ENCODE measurements around the gene TTC17.
"Not testable (repeated sequence)": the region's sequence is repeated elsewhere in the genome, so short reads cannot be mapped to it uniquely, and the experiment has no call there.

Gene TTC17, protein sequence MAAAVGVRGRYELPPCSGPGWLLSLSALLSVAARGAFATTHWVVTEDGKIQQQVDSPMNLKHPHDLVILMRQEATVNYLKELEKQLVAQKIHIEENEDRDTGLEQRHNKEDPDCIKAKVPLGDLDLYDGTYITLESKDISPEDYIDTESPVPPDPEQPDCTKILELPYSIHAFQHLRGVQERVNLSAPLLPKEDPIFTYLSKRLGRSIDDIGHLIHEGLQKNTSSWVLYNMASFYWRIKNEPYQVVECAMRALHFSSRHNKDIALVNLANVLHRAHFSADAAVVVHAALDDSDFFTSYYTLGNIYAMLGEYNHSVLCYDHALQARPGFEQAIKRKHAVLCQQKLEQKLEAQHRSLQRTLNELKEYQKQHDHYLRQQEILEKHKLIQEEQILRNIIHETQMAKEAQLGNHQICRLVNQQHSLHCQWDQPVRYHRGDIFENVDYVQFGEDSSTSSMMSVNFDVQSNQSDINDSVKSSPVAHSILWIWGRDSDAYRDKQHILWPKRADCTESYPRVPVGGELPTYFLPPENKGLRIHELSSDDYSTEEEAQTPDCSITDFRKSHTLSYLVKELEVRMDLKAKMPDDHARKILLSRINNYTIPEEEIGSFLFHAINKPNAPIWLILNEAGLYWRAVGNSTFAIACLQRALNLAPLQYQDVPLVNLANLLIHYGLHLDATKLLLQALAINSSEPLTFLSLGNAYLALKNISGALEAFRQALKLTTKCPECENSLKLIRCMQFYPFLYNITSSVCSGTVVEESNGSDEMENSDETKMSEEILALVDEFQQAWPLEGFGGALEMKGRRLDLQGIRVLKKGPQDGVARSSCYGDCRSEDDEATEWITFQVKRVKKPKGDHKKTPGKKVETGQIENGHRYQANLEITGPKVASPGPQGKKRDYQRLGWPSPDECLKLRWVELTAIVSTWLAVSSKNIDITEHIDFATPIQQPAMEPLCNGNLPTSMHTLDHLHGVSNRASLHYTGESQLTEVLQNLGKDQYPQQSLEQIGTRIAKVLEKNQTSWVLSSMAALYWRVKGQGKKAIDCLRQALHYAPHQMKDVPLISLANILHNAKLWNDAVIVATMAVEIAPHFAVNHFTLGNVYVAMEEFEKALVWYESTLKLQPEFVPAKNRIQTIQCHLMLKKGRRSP

DNA sequence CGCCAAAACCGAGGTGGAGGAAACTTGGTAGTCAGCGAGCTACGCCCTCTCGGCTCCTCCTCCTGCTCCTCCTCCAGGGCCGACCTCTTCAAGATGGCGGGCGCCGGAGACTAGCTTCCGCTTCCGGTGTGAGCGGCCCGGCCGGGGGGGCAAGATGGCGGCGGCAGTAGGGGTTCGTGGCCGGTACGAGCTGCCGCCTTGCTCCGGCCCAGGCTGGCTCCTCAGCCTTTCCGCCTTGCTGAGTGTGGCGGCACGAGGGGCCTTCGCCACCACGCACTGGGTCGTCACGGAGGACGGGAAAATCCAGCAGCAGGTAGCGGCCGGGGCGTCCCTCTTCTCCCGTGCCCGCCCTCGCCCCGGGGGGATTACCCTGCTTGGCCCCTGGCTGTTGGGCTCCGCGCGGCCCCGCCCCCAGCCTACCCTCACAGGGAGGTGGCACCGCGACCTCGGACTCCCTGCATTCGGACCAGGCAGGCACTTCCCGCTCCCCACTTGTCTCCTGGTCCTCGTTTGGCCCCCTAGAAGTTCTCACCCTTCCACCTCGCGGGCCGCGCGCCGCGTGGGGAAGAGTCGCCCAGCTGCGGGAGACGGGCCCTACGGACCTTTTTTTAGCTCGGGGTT, at the start of gene TTC17:
Gene TTC17, plus strand, starts transcription at position 120 of the 621 bp plus-strand sequence. Its CDS starts 35 bp downstream, at position 155.
- DNase-seq (ENCODE audit: low read depth in 2 of 2), result peak; percentile 86 to 87

DNA sequence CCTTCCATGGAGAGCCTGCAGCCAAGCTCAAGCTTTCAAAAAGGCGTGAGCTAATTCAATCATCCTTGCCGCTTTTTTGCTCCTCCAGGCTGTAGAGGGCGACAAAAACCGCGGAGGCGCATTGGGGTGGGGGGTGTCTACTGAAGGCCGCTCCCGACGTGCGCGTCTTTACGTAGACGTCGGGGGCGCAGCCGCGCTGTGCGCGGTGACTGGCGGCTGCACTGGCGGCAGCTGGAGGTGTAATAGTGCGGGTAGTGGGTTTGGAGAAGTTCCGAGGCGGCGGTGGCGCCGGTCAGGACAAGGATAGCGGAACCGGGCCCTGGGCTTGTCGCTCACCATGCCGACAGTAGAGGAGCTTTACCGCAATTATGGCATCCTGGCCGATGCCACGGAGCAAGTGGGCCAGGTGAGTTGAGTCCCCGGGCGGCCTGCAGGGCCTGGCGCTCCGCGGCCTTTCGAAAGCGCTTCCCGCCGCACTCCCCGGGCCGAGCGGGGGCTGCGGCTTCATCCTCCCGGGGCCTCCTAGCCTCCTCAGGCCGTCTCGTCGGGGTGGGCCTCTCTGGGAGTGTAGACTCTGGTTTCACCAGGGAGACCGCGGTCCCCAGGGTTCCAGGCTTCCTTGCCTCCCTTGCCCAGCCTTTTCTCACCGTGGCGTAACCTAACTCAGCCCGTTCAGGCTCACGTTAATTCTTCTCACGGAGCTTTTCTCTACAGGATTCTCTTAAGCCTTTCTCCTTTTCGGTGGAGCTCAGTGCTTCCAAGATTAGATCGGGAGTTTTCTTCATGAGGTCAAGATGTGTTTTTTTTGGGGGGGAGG, 46.7 kb upstream of the TTC17 start, which contains the start of gene API5:
Gene API5, plus strand, starts transcription at position 206 of the 817 bp plus-strand sequence. Its CDS starts 132 bp downstream, at position 338.
- DNase-seq (ENCODE audit: low read depth in 2 of 2), result peak; percentile 87 to 89

DNA sequence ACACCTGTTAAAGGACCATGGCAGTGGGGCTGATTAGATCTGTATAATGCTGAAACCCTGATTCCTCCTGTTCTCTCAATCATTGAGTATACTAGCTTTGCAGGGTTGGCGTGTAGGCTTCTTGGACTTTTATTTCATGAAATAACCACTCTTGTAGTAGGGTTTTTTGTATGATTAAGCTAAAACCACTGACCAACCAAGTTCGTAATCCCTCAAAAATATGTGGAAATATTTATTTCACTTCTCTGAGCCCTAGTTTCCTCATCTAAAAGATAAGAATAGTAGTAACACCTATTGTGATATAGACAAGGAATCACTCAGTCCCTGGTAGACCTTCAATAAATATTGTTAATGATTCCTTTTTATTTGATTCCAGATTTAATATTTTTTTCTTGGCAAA, 42.8 kb upstream of the TTC17 start:
- DNase-seq (ENCODE audit: low read depth in 2 of 2), result no peak

DNA sequence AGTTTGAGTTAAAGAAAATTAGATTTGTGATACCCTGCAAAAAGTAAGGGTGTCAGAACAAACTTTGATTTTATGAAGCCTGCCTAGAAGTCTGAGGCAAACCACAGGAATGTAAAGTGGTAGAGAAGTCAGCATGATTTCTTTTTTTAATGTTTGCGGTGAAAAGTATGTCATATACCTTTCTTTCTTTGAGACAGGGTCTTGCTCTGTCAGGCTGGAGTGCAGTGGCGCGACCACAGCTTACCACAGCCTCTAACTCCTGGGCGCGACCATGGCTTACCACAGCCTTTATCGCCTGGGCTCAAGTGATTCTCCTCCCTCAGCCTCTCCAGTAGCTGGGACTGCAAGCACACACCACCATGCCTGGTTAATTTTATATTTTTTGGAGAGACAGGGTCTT, 42.3 kb upstream of the TTC17 start:
- DNase-seq (ENCODE audit: low read depth in 2 of 2), result no peak

DNA sequence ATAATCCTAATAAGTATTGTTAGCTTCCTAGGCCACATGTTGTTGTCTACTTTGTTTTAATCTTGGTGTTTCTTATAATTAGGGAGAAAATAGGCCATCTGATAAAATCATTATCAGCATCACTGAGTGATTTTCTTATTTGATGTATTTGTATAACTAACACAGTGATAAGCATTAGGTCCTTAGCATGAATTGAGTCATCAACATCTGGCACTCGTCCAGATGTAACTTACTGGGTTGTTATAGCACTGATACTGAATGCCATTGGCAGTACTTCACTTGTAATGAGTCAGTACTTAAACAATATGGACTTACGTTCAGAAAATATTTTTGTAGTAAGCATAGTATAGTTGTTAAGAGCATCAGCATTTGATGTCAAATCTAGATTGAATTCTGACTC, 30.7 kb upstream of the TTC17 start:
- no peak for DNase-seq (ENCODE audit: low read depth in 2 of 2)

DNA sequence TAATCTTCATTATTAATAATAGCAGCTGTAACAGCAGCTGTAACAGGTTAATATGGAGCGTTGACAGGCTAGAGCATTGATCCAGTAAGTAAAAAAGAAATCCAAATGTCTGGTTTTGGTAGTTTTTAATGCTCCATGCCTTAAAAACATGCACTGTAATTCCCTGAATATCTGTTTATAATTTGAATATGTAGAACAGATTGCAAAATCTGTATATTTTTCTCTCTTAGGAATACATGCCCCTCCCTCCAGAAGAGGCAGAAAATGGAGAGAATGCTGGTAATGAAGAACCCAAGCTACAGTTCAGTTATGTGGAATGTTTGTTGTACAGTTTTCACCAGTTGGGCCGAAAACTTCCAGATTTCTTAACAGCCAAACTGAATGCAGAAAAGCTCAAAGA, 30.2 kb upstream of the TTC17 start:
- DNase-seq (ENCODE audit: low read depth in 2 of 2), result no peak

DNA sequence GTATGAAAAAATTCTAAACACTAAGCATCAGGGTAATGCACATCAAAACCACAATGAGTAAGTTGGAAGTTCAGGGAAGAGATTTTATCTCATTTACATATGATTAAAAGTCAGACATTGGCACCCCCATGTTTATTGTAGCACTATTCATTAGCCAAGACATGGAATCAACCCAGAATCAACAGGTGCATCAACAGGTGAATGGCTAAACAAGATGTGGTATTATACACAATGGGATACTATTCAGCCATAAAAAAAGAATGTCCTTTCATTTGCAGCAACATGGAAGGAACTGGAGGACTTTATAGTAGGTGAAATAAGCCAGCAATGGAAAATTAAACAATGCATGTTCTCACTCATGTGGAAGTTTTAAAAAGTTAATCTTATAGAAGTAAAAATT, 17.6 kb upstream of the TTC17 start:
- DNase-seq (ENCODE audit: low read depth in 2 of 2), result no peak

DNA sequence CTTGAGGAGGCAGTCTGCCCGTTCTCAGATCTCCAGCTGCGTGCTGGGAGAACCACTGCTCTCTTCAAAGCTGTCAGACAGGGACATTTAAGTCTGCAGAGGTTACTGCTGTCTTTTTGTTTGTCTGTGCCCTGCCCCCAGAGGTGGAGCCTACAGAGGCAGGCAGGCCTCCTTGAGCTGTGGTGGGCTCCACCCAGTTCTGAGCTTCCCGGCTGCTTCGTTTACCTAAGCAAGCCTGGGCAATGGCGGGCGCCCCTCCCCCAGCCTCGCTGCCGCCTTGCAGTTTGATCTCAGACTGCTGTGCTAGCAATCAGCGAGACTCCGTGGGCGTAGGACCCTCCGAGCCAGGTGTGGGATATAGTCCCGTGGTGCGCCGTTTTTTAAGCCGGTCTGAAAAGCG, 7.3 kb upstream of the TTC17 start:
- not testable (repeated sequence) for DNase-seq (ENCODE audit: low read depth in 2 of 2)

DNA sequence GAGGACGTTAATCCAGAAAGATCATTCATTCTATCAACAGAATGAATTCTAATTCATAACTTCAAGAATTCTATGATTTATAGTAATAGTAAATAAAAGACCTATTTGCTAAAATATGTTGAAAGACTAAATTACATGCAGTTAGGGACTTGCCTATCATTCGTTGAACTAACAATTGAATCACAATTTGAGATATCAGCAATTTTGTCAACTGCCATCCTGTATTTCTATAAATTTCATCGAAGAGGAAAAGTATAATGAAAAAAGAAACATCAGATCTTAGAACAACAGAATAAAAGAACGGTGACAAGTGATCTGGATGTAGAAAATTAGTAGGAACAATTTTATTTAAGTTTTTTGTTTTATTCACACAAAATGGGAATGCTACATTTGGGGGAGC, 4.4 kb upstream of the TTC17 start:
- no peak for DNase-seq (ENCODE audit: low read depth in 2 of 2)

DNA sequence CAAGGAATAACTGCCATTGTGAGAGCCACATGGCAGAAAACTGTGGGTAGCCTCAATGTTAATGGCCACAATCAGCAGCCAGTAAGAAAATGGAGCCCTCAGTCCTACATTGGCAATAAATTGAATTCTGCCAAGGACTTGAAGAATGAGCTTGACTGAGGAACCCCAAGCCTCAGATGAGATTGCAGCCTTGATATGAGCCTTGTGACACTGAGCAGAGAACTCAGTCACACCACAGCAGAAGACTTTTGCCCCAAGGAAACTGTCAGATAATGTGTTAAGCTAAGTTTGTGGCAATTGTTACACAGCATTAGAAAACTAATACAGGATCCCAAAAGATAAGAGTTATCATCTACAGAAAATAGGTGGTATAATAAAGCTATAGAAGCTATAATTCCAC, 2.4 kb upstream of the TTC17 start:
- no peak for DNase-seq (ENCODE audit: low read depth in 2 of 2)

DNA sequence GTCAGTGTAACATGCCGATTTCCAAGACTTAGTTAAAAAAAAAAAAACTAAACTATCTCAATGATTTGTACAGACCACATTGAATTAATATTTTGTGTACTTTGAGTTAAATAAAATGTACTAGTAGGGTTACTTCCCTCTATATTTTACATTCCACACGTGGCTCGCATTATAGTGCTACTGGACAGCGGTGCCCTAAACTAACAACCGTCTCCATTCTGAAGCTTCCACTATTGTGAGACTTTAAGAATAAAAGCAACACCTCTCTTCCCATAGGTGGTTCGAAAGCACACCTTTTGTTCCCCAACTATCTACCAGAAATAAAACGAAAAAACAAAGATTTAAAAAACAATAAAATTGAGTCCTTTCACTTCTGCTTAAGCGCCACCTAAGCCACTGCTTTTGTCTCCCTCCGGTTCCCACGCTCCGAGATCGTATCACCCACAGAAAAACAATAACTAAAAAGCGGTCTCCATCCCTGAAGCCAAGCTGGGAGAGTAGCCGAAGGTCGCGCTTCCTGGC, 380 bp upstream of the TTC17 start:
- DNase-seq (ENCODE audit: low read depth in 2 of 2), result no peak

DNA sequence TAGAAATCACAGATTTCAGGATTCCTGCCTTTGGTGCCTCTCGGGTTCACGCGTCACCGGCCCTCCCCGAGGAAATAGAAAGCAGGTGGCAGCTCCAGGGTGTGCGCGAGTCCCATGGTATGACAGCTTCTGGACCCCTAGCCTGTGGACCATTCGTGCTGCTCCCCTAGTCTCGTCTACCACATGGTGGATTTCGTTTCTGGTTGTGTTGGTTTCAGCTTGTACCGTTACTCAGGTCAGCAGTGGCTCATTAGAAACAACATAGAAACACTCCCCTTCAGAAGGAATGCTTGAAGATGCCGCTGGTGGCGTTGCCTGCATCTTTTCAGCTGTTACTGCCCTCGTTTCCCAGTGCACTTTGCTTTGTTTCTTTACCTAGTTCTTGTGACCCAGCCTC, 700 bp downstream of the TTC17 start:
- DNase-seq (ENCODE audit: low read depth in 2 of 2), result peak in 1 of 2 donors; percentile 2

DNA sequence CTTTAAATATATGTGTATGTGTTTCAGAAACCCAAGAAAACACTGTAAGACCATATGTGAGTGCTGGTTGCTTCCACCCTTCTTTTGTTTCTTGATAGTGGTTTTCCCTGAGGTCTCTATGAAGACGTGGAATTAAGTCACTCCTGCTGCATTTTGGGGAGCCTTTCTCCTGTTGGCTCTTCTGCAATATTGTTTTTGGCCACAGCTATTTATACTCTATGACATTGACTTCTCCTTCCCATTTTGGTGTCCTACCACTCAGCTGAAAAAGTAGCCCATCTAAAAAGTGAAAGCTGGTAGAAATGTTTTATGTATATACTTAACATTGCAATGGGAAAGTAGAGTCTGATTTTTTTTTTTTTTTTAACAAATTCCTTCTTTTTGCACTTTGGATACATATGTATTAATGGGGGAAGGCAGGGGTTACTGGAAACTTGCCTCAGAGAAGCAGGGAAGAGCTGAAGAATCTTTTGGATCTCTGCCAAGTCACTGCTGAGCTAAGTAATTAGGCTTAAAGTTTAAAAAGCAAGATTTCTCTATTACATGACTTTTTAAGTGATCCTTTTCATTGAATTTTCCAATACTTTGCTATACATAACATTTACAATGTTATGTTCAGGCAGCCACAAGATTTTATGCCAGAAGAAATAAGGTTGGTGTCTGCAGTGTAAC, 1.8 kb downstream of the TTC17 start:
- no peak for DNase-seq (ENCODE audit: low read depth in 2 of 2)

DNA sequence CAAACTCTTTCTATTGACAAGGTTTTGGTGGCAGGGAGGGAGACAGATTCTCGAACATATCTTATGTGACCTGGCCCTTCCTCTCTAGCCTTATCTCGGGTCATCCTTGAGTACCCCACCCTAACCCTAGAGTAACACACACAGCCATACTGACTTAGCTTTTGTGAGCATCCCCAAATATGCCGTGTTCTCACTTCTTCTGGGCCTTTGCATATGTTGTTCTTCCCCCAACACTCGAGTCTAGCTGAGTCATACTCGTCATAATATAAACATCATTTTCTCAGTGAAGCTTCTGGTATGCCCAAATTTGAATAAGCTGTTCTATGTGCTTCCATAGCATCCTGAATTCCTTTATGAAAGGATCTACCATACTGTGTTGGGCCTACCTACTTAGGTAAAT, 8.0 kb downstream of the TTC17 start:
- DNase-seq (ENCODE audit: low read depth in 2 of 2), result no peak

DNA sequence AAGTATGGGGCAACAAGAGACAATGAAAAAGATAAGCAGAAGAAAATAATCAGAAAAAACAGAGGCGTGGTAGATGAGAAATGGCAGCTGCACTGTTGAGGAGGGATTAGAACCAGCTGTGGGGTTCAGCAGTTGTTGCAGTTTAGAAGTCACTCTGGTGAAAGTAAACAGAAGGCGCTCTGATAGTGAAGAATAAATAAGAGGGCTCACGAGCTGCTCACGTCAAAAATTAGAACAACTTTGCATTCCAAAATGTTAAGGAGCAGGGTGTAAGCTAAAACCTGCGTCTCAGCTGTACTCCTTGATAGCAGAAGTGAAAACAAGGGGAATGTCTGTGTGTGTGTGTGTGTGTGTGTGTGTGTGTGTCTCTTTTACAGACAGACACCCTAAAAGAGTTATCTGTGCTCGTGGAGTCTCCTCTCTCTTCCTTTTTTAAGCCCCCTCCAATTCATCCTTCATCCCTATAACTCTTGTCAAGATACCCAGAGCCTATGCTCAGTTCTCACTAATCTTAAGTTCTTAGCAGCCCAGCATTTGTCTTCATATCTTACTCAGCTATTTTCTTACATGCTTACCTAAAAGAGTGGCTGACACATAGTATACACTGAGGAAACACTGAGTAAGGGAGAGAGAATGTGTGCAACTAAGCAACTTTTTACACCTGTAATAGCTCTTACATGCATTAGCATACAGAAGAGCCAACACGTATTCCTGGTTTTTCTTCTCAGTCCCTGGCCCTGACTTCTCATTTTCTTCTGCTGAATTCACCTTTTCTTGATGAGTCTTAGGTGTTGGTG, 8.9 kb downstream of the TTC17 start:
- DNase-seq (ENCODE audit: low read depth in 2 of 2), result no peak

DNA sequence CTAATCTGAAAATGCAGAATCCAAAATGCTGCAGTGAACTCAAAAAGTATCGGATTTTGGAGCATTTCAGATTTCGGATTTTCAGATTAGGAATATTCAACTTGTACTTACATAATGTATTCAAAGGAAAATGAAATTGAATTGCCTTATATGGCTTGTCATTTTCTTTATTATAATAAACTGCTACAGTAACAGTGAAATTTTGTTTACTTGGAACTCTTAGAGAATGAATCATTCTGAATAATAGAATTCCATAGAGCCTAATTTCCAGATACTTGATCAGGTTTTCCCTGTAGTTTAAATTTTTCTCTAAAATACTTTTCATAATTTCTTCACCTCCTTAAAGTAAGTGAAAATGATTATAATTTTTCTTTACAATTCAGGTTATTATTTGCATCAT, 17.3 kb downstream of the TTC17 start:
- DNase-seq (ENCODE audit: low read depth in 2 of 2), result no peak

DNA sequence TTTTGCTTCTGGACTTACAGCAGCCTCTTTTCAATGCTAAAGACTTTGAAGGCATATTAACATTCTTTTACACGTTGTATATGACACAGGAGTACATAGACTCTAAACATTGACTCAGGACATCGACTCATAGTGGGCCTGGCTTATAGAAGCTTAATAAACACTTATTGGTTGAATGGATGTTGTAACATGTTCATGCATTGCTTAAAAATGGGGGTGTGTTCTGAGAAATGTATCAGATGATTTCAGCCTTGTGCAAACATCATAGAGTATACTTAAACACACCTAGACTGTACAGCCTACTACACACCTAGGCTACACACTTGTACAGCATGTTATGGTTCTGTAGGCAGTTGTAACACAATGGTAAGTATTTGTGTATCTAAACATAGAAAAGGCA, 17.9 kb downstream of the TTC17 start:
- no peak for DNase-seq (ENCODE audit: low read depth in 2 of 2)

DNA sequence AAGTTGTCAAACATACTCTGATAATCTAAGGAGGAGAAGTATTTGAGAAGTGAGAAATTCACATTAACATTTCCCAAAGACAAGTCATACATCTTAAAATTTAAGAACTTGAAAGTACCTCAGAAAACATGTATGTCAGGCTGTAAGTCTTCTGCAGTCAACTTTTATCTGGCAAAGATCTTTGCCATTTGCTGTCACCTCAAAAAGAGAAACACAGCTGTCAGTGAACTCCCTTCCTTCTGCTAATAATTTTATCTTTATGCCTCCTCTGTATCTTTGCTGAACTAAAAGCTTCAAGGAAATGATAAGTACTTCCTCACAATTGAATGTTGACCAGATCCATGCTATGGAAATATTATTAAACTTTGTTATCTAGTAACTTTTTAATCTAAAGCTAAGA, 18.7 kb downstream of the TTC17 start:
- DNase-seq (ENCODE audit: low read depth in 2 of 2), result no peak

DNA sequence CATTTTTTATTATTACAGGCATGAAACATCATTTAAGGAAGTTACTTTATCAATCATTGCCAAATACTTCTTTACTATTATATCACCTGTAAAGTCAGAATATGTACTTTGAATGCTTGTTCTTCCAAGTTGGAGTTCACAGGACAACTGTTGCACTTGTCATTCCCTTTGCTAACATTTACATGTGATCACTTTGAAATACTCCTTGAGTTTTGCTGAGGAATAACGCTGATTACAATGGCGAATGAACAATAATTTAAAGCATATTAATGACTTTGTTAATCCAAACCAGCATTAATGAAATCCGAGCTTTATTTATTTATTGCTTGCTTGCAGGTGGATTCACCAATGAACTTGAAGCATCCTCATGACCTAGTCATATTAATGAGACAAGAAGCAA, 20.2 kb downstream of the TTC17 start:
- DNase-seq (ENCODE audit: low read depth in 2 of 2), result no peak

All from activated CD8-positive, alpha-beta memory T cell treated with anti-CD3 and anti-CD28 coated beads for 4 hours (primary cell).